Prostate gland (tissue), 2 donors: ENCODE results near the gene SMIM35.

Experiments used
- CTCF ChIP-seq, 4 experiments: fragments of 200-600 bp in 2 of 4; fragments of 450-650 bp in 2 of 4; sonication (generic) in 2 of 4; IDR thresholded peaks; 1 replicate in 3 of 4; 2 replicates in 1 of 4; pipeline ENCODE4 v1.5.1; 2016 to 2019; ENCODE audit warnings: antibody characterized with exemption in 4 of 4, mild to moderate bottlenecking in 2 of 4, moderate library complexity in 2 of 4
- POLR2A ChIP-seq: fragments of 450-650 bp; IDR thresholded peaks from one replicate; pipeline ENCODE4 v1.6.1; 2016; ENCODE audit warnings: antibody characterized with exemption, mild to moderate bottlenecking

- TF ChIP-seq POLR2A (no peak), CTCF (IDR thresholded peaks at IDR 0.05) (no peak)
These were observed 76.7 kb downstream of the SMIM35 start for GRCh38 chr11:118009864-118010737.
